Activated naive CD4-positive, alpha-beta T cell treated with anti-CD3 and anti-CD28 coated beads, Interleukin-2, amount 10 ng/mL, durations not matched to agents 7 days and 5 days (primary cell): ENCODE measurements around the gene TBX6.
A peak's percentile ranks its signal among the peaks of the same experiment; 100 is the strongest.

Experiments
- CTCF ChIA-PET: fragments of 350-600 bp; sonication (Branson Sonifier 250); formaldehyde crosslinking; loops from one replicate; lab custom pipeline; 2021; ENCODE audit warnings: antibody characterized with exemption; lab: Charles Lee
- DNase-seq: peaks from one replicate; pipeline ENCODE4 v3.0.0-alpha.2; 2020
- H3K27ac Mint-ChIP-seq: one replicate; pipeline ENCODE4 v1.8.0; 2021; ENCODE audit warnings: mild to moderate bottlenecking, moderate library complexity, mixed read lengths
- H3K27me3 Mint-ChIP-seq: one replicate; pipeline ENCODE4 v1.8.0; 2021; ENCODE audit warnings: mild to moderate bottlenecking, mixed read lengths
- H3K36me3 Mint-ChIP-seq: one replicate; pipeline ENCODE4 v1.8.0; 2021; ENCODE audit warnings: mixed read lengths
- H3K4me1 Mint-ChIP-seq: one replicate; pipeline ENCODE4 v1.8.0; 2021; ENCODE audit warnings: mixed read lengths
- H3K4me3 Mint-ChIP-seq: one replicate; pipeline ENCODE4 v1.8.0; 2021; ENCODE audit warnings: mild to moderate bottlenecking, moderate library complexity, mixed read lengths
- H3K9me3 Mint-ChIP-seq: one replicate; pipeline ENCODE4 v1.8.0; 2021; ENCODE audit warnings: mixed read lengths

TBX6 gene

DNA sequence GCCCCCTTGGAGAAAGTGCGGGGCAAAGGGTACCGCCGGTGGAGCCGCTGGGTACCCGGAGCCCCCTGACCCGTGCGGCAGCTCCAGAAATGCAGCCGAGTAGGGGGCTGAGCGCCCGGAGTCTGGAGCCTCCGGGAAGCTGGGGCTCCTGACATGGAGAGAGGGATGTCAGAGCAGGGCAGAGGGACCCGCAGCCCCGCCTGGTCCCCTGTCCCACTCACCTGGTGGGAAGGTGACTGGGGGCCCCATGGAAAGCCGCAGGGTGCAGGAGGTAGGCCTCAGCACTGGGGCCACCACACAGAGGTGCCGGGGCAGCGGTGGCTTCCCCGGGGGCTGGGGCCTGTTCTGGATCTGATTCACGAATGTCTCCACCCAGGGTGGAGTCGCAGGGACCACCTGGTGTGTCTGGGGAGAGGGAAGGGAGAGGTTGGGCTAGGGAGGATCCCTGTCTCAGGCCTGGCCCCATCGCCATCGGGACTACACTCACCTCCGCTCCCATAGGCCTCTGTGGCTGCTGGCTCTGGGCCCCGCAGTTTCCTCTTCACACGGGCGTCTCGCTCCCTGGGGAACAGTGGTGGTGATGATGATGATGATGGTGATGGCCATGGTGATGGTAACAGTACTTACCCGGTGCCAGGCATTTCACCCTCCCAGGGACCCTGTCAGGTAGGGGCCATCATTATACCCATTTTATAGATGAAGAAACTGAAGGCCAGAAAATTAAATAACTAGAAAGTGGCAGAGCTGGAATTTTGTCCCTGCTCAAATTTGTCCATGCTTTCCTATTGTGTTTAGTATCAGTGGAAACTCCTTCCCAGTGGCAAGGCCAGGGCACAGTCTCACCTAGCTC is 5.2 kb downstream of the TBX6 start:
- Mint-ChIP-seq H3K9me3 (no peaks in the 10 kb centered on the region), H3K27ac (no peak overlapping the region), H3K4me3 (no peak overlapping the region), H3K4me1 (peaks cover 37% of the 10 kb centered on the region), H3K36me3 (peaks cover 40% of the 10 kb centered on the region), H3K27me3 (no peaks in the 10 kb centered on the region)
- no peak for DNase-seq
- CTCF ChIA-PET: interaction anchor here (1.0 kb wide), 1 partner anchor 17 kb away, joined by 3 read pairs; no protein-coding TSS in a partner anchor

DNA sequence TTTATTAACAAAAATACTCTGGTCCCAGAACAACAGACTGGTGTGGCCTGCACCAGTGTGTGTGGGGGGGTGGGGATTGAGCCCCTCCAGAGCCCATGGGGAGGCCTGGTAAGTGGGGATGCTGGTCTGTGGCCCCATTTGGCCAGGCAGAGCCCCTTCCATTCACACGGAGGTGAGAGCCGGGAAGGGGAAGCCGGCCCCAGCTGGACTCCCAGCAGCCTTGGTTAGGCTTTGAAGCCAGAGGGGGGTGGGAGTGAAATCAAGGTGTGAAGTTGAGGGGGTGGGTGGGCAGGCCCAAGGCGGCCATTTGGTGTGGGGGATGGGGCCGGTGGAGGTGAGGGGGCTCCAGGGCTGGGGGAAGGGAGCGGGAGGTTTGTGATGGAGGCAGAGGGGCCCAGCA is 5.9 kb downstream of the TBX6 start:
- H3K27ac Mint-ChIP-seq: no peak overlapping the region
- H3K9me3 Mint-ChIP-seq: no peaks in the 10 kb centered on the region
- H3K27me3 Mint-ChIP-seq: no peaks in the 10 kb centered on the region
- peaks cover 34% of the 10 kb centered on the region for H3K4me1 Mint-ChIP-seq
- CTCF ChIA-PET: no interaction called here
- no peak overlapping the region for H3K4me3 Mint-ChIP-seq
- no peak for DNase-seq
- H3K36me3 Mint-ChIP-seq: peaks cover 46% of the 10 kb centered on the region

DNA sequence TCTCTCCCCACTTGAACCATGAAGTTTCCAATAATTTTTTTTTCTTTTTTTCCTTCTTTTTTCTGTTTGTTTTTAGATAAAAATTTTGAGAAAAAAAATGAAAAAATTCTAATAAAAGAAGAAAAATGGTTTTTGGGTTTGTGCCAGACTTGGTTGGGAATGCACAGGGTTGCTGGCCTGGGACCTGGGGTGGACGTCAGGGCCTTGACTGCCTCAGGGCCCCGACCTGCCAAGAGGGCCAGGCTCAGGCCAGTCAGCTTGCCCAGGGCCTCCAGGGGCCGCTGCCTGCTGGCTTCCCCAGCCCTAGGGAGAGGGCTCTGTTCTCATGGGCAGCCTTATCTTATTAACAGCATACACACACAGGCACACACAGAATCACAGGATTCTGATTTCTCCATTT is 6.5 kb downstream of the TBX6 start:
- H3K27me3 Mint-ChIP-seq: no peaks in the 10 kb centered on the region
- DNase-seq: no peak
- CTCF ChIA-PET: no interaction called here
- H3K27ac Mint-ChIP-seq: no peak overlapping the region
- H3K36me3 Mint-ChIP-seq: peaks cover 48% of the 10 kb centered on the region
- H3K9me3 Mint-ChIP-seq: no peaks in the 10 kb centered on the region
- H3K4me1 Mint-ChIP-seq: peaks cover 29% of the 10 kb centered on the region
- H3K4me3 Mint-ChIP-seq: no peak overlapping the region

DNA sequence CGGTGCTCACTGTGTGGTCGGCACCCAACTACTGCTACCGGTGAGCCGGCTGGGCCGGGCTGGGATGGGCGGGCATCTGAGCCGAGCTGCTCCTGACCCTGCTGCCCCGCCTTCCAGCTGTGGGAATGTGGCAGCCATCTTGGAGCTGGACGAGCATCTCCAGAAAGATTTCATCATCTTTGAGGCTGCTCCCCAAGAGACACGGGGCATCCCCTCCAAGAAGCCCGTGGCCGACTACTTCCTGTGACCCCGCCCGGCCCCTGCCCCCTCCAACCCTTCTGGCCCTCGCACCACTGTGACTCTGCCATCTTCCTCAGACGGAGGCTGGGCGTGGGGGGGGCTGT is 6.9 kb downstream of the TBX6 start:
- DNase-seq: no peak
- H3K4me1 Mint-ChIP-seq: peaks cover 26% of the 10 kb centered on the region
- no peaks in the 10 kb centered on the region for H3K9me3 Mint-ChIP-seq
- CTCF ChIA-PET: no interaction called here
- H3K36me3 Mint-ChIP-seq: peaks cover 50% of the 10 kb centered on the region
- peak overlapping the region; percentile 45 for H3K27ac Mint-ChIP-seq
- no peak overlapping the region for H3K4me3 Mint-ChIP-seq
- no peaks in the 10 kb centered on the region for H3K27me3 Mint-ChIP-seq

DNA sequence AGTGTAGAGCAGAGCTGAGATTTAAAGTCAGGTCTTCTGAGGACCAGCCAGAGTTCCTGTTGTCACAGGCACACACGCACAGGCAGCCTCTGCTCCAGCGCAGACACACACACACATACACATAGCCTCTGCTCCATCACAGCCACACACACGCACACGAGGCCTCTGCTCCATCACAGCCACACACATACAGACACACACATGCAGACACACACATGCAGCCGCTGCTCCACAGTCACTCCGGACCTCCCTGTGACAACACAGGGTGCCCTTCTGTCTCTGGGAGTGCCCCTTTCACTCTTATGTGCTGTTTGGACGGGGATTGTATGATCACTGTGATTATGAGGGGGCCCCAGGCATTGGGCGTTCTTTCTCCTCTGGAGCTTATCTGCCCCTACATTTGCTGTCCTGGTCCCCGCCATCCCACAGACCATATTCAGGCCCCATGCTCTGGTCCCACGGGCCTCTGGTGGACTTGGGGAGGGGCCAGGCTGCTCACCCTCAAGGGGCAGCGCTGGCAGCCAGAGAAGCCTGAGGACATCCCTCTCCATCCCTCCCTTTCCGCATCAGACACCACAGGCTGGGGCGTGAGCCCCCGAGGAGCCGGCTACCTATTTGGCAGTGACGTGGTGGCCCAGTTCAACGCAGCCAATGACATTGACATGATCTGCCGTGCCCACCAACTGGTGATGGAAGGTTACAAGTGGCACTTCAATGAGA is 7.5 kb downstream of the TBX6 start:
- no peaks in the 10 kb centered on the region for H3K27me3 Mint-ChIP-seq
- CTCF ChIA-PET: no interaction called here
- H3K27ac Mint-ChIP-seq: peak overlapping the region; percentile 45
- H3K36me3 Mint-ChIP-seq: peaks cover 55% of the 10 kb centered on the region
- H3K4me3 Mint-ChIP-seq: no peak overlapping the region
- peaks cover 25% of the 10 kb centered on the region for H3K4me1 Mint-ChIP-seq
- DNase-seq: no peak
- no peaks in the 10 kb centered on the region for H3K9me3 Mint-ChIP-seq

DNA sequence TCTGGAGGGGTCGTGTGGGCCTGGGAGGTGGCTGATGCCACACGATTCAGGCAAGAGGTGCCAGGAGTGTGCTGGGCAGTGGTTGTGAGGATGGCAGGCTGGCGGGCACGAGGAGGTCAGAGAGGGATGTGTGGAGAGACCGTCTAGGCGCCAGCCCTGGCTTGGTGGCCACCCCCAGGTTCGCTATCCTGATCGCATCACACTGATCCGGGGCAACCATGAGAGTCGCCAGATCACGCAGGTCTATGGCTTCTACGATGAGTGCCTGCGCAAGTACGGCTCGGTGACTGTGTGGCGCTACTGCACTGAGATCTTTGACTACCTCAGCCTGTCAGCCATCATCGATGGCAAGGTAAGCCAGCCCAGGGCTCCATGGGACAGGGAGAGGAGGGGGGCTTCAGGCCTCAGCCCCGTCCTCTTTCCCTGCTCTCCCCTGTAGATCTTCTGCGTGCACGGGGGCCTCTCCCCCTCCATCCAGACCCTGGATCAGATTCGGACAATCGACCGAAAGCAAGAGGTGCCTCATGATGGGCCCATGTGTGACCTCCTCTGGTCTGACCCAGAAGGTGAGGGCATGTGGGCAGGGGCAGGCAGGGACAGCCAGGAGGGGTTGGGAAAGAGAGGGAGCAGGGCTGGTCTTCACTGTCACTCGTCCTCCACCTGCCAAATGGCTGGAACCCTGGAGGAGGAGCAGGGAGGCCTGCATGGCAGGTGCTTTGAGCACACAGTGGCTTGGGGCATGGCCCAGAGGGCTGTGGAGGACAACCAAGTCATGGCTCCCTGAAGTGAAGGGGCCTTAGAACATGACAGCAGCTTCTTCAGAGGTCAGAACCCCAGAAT is 8.3 kb downstream of the TBX6 start:
- peak overlapping the region; percentile 33 for H3K27ac Mint-ChIP-seq
- H3K9me3 Mint-ChIP-seq: no peaks in the 10 kb centered on the region
- H3K27me3 Mint-ChIP-seq: no peaks in the 10 kb centered on the region
- H3K4me1 Mint-ChIP-seq: peaks cover 25% of the 10 kb centered on the region
- peaks cover 55% of the 10 kb centered on the region for H3K36me3 Mint-ChIP-seq
- CTCF ChIA-PET: interaction anchor here (7.7 kb wide), 1 partner anchor 9 kb away, joined by 54 read pairs; the partner anchor contains the start of gene TBX6
- DNase-seq: no peak
- no peak overlapping the region for H3K4me3 Mint-ChIP-seq

DNA sequence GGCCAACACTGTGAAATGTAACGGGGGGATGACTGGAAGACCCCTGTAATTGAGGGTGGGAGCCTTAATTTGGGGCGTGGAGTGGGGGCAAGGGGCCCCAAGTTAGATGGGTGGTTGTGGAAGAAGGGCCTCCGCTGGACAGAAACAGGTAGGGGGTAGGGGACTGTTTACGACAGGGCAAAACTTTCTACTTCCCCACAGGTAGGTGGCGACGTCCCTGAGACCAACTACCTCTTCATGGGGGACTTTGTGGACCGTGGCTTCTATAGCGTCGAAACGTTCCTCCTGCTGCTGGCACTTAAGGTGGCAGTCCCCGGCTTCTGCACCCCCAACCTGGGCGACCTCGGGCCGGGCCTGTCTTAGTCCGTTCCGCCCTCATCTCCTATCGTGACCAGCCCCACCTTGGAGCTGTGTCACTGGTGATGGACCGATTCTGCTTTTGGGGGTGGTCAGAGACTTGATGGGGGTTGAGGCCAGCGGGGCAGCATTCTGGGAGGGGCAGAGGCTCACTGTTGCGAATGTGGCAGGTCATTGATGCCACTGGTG is 9.1 kb downstream of the TBX6 start:
- CTCF ChIA-PET: interaction anchor here (7.7 kb wide), 1 partner anchor 10 kb away, joined by 54 read pairs; the partner anchor contains the start of gene TBX6
- H3K4me1 Mint-ChIP-seq: peaks cover 29% of the 10 kb centered on the region
- DNase-seq: no peak
- H3K9me3 Mint-ChIP-seq: no peaks in the 10 kb centered on the region
- peaks cover 58% of the 10 kb centered on the region for H3K36me3 Mint-ChIP-seq
- no peak overlapping the region for H3K27ac Mint-ChIP-seq
- H3K27me3 Mint-ChIP-seq: no peaks in the 10 kb centered on the region
- no peak overlapping the region for H3K4me3 Mint-ChIP-seq

DNA sequence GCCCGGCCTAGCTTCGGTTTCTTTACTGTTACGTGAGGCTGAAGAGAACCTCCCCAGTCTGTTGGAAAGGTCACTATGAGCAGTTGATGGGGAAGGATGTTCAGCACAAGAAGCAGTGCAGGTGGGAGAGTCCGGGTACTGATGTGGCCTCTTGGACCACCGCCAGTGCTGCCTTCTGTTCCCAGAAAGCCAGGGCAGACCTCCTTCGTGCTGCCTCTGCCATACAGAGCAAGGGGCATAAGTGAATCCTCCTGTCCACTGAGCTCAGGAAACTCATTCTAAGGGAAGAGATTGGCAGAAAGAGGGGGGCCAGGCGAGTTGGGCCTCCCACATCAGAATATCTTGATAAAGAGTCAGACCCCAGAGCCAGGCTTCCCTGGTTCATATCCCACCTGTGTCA is 12.2 kb downstream of the TBX6 start:
- CTCF ChIA-PET: interaction anchor here (1.3 to 7.7 kb wide), 3 partner anchors 9 to 13 kb away, joined by 4 to 54 read pairs (median 5); partner anchors contain the start of gene TBX6
- Mint-ChIP-seq H3K27me3 (no peaks in the 10 kb centered on the region), H3K36me3 (peaks cover 61% of the 10 kb centered on the region), H3K4me1 (peaks cover 52% of the 10 kb centered on the region), H3K27ac (no peak overlapping the region), H3K4me3 (no peak overlapping the region), H3K9me3 (no peaks in the 10 kb centered on the region)
- no peak for DNase-seq

DNA sequence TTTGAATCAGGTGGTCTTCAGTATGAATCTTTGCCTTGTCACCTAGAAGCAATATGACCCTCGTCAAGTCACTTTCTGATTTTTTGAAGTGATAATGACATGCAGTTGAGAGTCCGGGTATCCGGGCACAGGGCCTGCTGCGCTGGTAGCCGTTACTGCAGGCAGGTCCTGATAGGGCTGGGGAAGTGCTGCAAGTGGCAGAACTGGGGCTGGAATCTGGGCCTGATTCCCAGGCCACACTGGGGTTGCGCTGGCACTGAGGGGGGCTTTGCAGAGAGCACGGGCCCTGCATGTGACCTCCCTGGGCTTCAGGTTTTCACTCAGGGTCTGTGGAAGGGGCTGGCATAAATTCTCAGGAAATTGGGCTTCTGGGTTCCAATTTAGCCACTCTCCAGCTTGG is 13.0 kb downstream of the TBX6 start:
- peaks cover 46% of the 10 kb centered on the region for H3K4me1 Mint-ChIP-seq
- no peaks in the 10 kb centered on the region for H3K9me3 Mint-ChIP-seq
- CTCF ChIA-PET: interaction anchor here (1.3 to 7.7 kb wide), 3 partner anchors 10 to 14 kb away, joined by 4 to 54 read pairs (median 5); partner anchors contain the start of gene TBX6
- H3K36me3 Mint-ChIP-seq: peaks cover 57% of the 10 kb centered on the region
- H3K27ac Mint-ChIP-seq: no peak overlapping the region
- no peak overlapping the region for H3K4me3 Mint-ChIP-seq
- H3K27me3 Mint-ChIP-seq: no peaks in the 10 kb centered on the region
- no peak for DNase-seq

DNA sequence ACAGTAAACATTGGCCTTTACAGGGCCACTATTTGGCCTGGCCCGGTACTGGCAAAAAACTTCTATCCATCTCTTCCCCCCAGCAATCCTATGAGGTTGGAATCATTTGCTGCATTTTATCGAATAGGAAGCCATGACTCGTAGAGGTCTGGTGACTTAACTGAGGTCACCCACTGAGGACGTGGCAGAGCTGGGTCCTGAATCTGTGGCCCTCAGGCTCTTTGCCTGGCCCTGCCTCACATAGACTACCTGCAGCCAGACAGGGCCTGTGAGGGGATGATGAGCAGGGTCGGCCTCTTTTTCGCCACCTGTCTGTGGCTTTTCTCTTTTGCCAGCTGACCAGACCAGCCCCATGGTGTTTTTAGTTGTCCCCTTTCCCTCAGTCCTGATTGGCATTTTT is 14.1 kb downstream of the TBX6 start:
- Mint-ChIP-seq H3K9me3 (no peaks in the 10 kb centered on the region), H3K27ac (peak overlapping the region; percentile 93), H3K27me3 (no peaks in the 10 kb centered on the region), H3K4me1 (peaks cover 44% of the 10 kb centered on the region), H3K4me3 (peak overlapping the region; percentile 86), H3K36me3 (peaks cover 49% of the 10 kb centered on the region)
- CTCF ChIA-PET: interaction anchor here (1.9 to 7.7 kb wide), 2 partner anchors 15 kb away, joined by 7 to 54 read pairs; partner anchors contain the start of gene TBX6
- no peak for DNase-seq

DNA sequence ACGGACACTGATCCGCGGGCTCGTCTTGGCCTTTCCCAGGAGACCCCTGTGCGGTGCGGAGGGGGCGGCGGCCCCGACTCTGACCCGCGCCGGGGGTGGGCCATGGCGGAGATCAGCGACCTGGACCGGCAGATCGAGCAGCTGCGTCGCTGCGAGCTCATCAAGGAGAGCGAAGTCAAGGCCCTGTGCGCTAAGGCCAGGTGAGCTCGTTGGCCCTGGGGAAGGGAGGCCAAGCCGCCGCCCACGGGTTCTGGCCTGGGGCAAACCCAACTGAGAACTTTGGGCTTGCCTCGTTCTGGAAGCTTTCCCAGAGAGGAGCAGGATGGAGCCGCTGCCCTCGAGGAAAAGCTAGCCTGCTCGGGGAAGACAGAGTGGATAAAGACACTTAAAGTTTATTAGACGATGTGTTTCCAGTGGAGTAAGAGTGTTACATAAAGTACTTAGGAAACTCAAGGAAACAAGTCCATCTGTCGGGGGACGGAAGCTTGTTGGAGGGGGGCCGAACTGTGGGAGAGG is 15.4 kb downstream of the TBX6 start:
- DNase-seq: peak; percentile 46

DNA sequence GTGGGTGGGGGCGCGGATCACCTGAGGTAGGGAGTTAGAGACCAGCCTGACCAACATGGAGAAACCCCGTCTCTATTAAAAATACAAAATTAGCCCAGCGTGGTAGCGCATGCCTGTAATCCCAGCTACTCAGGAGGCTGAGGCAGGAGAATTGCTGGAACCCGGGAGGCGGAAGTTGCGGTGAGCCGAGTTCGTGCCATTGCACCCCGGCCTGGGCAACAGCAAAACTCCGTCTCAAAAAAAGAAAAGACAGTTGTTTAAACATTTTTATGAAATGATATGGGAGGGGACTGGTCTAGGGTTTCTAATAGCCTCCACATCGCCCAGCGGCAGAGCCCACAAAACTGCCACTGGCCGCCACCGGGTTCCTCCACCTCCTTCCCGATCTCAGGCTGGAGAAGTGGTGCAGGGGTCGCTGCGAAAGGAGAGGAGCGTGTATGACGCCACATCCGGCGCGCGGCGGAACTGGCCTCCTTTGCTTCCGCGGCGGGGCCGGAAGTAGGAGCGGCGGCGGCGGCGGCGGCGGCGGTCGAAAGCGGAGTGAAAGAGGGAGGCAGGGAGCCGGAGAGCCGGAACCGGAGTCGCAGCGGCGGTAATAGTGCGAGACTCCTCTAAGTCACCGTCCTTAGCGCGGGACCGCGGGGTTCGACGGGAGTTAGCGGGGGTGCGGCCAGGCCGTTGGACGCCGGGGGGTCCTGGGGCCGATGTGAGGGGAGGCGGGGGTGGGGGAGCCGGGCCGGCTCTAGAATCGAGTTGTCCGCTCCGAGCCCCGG is 16.0 kb downstream of the TBX6 start, which contains the start of gene PPP4C:
Gene PPP4C (plus strand): TSS at position 492 of the 773 bp plus-strand sequence. CDS start 384 bp downstream, outside the sequence.
- H3K36me3 Mint-ChIP-seq: peaks cover 47% of the 10 kb centered on the region
- no peaks in the 10 kb centered on the region for H3K27me3 Mint-ChIP-seq
- no peaks in the 10 kb centered on the region for H3K9me3 Mint-ChIP-seq
- peaks cover 50% of the 10 kb centered on the region for H3K4me1 Mint-ChIP-seq
- CTCF ChIA-PET: interaction anchor here (0.9 to 7.7 kb wide), 4 partner anchors 9 to 17 kb away, joined by 3 to 54 read pairs (median 6); partner anchors contain the start of genes ALDOA and TBX6
- peak within 1 kb of the TSS; percentile 86 for H3K4me3 Mint-ChIP-seq
- H3K27ac Mint-ChIP-seq: peak within 1 kb of the TSS; percentile 93
- peak; percentile 95 for DNase-seq

More for the DNA sequence above, 15.4 kb downstream of the TBX6 start:
- Mint-ChIP-seq H3K4me3 (peak overlapping the region; percentile 86), H3K27ac (peak overlapping the region; percentile 93), H3K27me3 (no peaks in the 10 kb centered on the region), H3K9me3 (no peaks in the 10 kb centered on the region), H3K4me1 (peaks cover 50% of the 10 kb centered on the region), H3K36me3 (peaks cover 51% of the 10 kb centered on the region)
- CTCF ChIA-PET: interaction anchor here (0.9 to 7.7 kb wide), 4 partner anchors 9 to 17 kb away, joined by 3 to 54 read pairs (median 6); partner anchors contain the start of genes ALDOA and TBX6
